K562 (cell line): ENCODE data around the gene SCN1A.

ENCODE experiments used
- CBX1 ChIP-seq: sonication (generic); IDR thresholded peaks from 2 replicates; pipeline ENCODE4 v1.6.1; 2016; ENCODE audit warnings: antibody characterized with exemption, low read depth, mild to moderate bottlenecking
- CHD1 ChIP-seq: fragments of 200-600 bp; sonication (generic); IDR thresholded peaks from one replicate; pipeline ENCODE4 v1.6.1; 2012; ENCODE audit warnings: mild to moderate bottlenecking, moderate library complexity, low read length, inconsistent platforms
- KAT7 ChIP-seq: sonication (generic); formaldehyde crosslinking; IDR thresholded peaks from 2 replicates; pipeline ENCODE4 v1.8.0; 2022; ENCODE audit warnings: missing genetic modification reagents, mild to moderate bottlenecking, borderline replicate concordance
- NELFE ChIP-seq: IDR thresholded peaks from 2 replicates; pipeline ENCODE4 v1.6.1; 2011; ENCODE audit warnings: mild to moderate bottlenecking; ENCODE audit not compliant: insufficient read depth, insufficient read length
- NR2C1 ChIP-seq, 2 experiments: fragments of 450-650 bp; IDR thresholded peaks; 2 replicates each; pipeline ENCODE4 v1.6.1; 2017; ENCODE audit warnings: mild to moderate bottlenecking in 2 of 2, antibody characterized with exemption in 1 of 2, inconsistent platforms in 1 of 2, missing compliant biosample characterization in 1 of 2, missing genetic modification characterization in 1 of 2
- POLR2A ChIP-seq: fragments of 450-650 bp; conservative IDR thresholded peaks from 2 replicates; pipeline ENCODE4 v1.6.1; 2016
- POLR2G ChIP-seq: fragments of 200-400 bp; formaldehyde crosslinking; IDR thresholded peaks from 2 replicates; pipeline ENCODE4 v1.6.1; 2017; ENCODE audit warnings: low read depth, mild to moderate bottlenecking, antibody characterized with exemption, low read length, moderate library complexity
- ZBTB1 ChIP-seq: sonication (generic); formaldehyde crosslinking; IDR thresholded peaks from 2 replicates; pipeline ENCODE4 v1.8.1; 2023; ENCODE audit warnings: missing genetic modification reagents, low read depth, mild to moderate bottlenecking, borderline replicate concordance
- ZNF274 ChIP-seq: IDR thresholded peaks from 2 replicates; pipeline ENCODE4 v1.6.1; 2011; ENCODE audit warnings: low read depth, mild to moderate bottlenecking, low read length, moderate library complexity, borderline replicate concordance
- ZNF57 ChIP-seq: fragments of 450-650 bp; formaldehyde crosslinking; IDR thresholded peaks from 2 replicates; pipeline ENCODE4 v1.4.0; 2020; ENCODE audit warnings: mild to moderate bottlenecking, moderate library complexity
- TF ChIP-seq, protein P1 (sequence below): sonication (generic); formaldehyde crosslinking; IDR thresholded peaks from 2 replicates; pipeline ENCODE4 v1.8.1; 2023; ENCODE audit warnings: mild to moderate bottlenecking, missing genetic modification reagents
- TF ChIP-seq, protein P2 (sequence below), 3 experiments: IDR thresholded peaks in 2 of 3; conservative IDR thresholded peaks in 1 of 3; 2 replicates each; pipeline ENCODE4 v1.5.1; 2011 to 2012; ENCODE audit warnings: low read length in 3 of 3, mild to moderate bottlenecking in 3 of 3, control low read depth in 2 of 3, improper control_type of control experiment in 1 of 3, inconsistent platforms in 1 of 3, low read depth in 1 of 3, mixed read lengths in 1 of 3, moderate library complexity in 1 of 3; ENCODE audit not compliant: insufficient read depth in 2 of 3

GRCh38 chr2:165952741-165953211 lies 175.0 kb downstream of the SCN1A start:
- no peak for TF ChIP-seq ZNF274
- TF ChIP-seq CBX1 = no peak
- TF ChIP-seq CHD1 = no peak
- TF ChIP-seq ZBTB1 (CRISPR knock-in tag) = no peak
- no peak for TF ChIP-seq NELFE
- TF ChIP-seq POLR2G = no peak
- TF ChIP-seq, protein P1, sequence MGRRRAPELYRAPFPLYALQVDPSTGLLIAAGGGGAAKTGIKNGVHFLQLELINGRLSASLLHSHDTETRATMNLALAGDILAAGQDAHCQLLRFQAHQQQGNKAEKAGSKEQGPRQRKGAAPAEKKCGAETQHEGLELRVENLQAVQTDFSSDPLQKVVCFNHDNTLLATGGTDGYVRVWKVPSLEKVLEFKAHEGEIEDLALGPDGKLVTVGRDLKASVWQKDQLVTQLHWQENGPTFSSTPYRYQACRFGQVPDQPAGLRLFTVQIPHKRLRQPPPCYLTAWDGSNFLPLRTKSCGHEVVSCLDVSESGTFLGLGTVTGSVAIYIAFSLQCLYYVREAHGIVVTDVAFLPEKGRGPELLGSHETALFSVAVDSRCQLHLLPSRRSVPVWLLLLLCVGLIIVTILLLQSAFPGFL (CRISPR knock-in tag) = no peak
- TF ChIP-seq KAT7 = no peak
- TF ChIP-seq, protein P2, sequence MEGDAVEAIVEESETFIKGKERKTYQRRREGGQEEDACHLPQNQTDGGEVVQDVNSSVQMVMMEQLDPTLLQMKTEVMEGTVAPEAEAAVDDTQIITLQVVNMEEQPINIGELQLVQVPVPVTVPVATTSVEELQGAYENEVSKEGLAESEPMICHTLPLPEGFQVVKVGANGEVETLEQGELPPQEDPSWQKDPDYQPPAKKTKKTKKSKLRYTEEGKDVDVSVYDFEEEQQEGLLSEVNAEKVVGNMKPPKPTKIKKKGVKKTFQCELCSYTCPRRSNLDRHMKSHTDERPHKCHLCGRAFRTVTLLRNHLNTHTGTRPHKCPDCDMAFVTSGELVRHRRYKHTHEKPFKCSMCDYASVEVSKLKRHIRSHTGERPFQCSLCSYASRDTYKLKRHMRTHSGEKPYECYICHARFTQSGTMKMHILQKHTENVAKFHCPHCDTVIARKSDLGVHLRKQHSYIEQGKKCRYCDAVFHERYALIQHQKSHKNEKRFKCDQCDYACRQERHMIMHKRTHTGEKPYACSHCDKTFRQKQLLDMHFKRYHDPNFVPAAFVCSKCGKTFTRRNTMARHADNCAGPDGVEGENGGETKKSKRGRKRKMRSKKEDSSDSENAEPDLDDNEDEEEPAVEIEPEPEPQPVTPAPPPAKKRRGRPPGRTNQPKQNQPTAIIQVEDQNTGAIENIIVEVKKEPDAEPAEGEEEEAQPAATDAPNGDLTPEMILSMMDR (IDR thresholded peaks at IDR 0.05 in 2 of 3, conservative IDR thresholded peaks at IDR 0.05 in 1 of 3; ENCODE audit: insufficient read depth in 2 of 3, low read depth in 1 of 3, low read length in 3 of 3) = no peak
- no peak for TF ChIP-seq POLR2A
- no peak for TF ChIP-seq NR2C1 (IDR thresholded peaks at IDR 0.05)
- TF ChIP-seq NR2C1 (tag; IDR thresholded peaks at IDR 0.05) = no peak
- no peak for TF ChIP-seq ZNF57 (CRISPR knock-in tag)
